Right atrium auricular region (tissue), 2 donors: ENCODE measurements around the gene LDLRAD3. TPM values are rescaled to one million over a fixed set of nuclear protein-coding genes. Genes with fewer than 3 reads are reported as not detected.

Experiments used
- DNase-seq: peaks from one replicate; pipeline ENCODE4 v3.0.0-alpha.2; 2019; ENCODE audit warnings: low spot score
- H3K27ac ChIP-seq, 2 donors: fragments of 200-600 bp; sonication (generic); 1 replicate in 1 of 2; 2 replicates in 1 of 2; pipeline ENCODE4 v1.5.1; 2016 to 2019
- H3K27me3 ChIP-seq, 2 donors: fragments of 200-600 bp; sonication (generic); one replicate each; pipeline versions ENCODE4 v1.5.1 to v1.6.0; 2017 to 2019
- H3K36me3 ChIP-seq: fragments of 200-600 bp; sonication (generic); one replicate; pipeline ENCODE4 v1.5.1; 2016
- H3K4me1 ChIP-seq, 2 donors: fragments of 200-600 bp; sonication (generic); one replicate each; pipeline versions ENCODE4 v1.5.1 to v1.6.0; 2017 to 2019
- H3K4me3 ChIP-seq, 2 donors: fragments of 200-600 bp; sonication (generic); 1 replicate in 1 of 2; 2 replicates in 1 of 2; pipeline ENCODE4 v1.5.1; 2017 to 2019; ENCODE audit warnings: mild to moderate bottlenecking in 1 of 2, moderate library complexity in 1 of 2
- H3K9me3 ChIP-seq, 2 donors: fragments of 200-600 bp; sonication (generic); one replicate each; pipeline ENCODE4 v1.5.1; 2019
- total RNA-seq, 2 donors: library from RNA; depleted of rRNA; stranded (reverse); fragments of >200 nt; gene quantifications; one replicate each; pipeline ENCODE4 v1.1.0, GENCODE V29; 2016
- TF ChIP-seq, protein P1 (sequence below), 2 donors: fragments of 200-600 bp; sonication (generic); IDR thresholded peaks; one replicate each; pipeline ENCODE4 v1.5.1; 2019; ENCODE audit warnings: antibody characterized with exemption in 2 of 2

The LDLRAD3 gene
- total RNA-seq, 2 donors from 2014 or later = 3.6 to 7.0 TPM

DNA sequence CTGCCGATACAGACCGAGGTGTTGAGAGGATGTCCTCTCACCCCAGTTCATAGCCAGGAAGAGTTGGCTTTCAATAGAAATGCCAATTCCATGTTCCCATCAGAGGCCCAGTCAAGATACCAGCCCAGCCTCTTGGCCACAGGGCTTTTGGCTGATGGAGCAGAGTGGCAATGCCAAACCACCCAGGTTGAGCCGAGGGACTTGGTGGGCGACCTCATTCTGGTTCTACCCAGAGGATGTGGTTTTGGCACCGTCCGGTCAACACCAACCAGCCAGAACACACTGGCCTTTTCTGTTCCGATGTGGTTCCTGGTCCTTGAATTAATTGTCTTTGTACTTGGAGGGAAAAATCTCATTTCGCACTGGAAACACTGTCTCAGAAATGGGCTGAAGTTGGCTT, 284.8 kb downstream of the LDLRAD3 start:
- Histone ChIP-seq H3K4me1 (peaks cover 0 to 22% of the 10 kb centered on the region in 2 donors), H3K27me3 (no peaks in the 10 kb centered on the region), H3K4me3 (no peak overlapping the region), H3K27ac (no peak overlapping the region), H3K9me3 (no peaks in the 10 kb centered on the region), H3K36me3 (no peaks in the 10 kb centered on the region)
- TF ChIP-seq, protein P1, sequence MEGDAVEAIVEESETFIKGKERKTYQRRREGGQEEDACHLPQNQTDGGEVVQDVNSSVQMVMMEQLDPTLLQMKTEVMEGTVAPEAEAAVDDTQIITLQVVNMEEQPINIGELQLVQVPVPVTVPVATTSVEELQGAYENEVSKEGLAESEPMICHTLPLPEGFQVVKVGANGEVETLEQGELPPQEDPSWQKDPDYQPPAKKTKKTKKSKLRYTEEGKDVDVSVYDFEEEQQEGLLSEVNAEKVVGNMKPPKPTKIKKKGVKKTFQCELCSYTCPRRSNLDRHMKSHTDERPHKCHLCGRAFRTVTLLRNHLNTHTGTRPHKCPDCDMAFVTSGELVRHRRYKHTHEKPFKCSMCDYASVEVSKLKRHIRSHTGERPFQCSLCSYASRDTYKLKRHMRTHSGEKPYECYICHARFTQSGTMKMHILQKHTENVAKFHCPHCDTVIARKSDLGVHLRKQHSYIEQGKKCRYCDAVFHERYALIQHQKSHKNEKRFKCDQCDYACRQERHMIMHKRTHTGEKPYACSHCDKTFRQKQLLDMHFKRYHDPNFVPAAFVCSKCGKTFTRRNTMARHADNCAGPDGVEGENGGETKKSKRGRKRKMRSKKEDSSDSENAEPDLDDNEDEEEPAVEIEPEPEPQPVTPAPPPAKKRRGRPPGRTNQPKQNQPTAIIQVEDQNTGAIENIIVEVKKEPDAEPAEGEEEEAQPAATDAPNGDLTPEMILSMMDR (IDR thresholded peaks at IDR 0.05) = no peak
- no peak for DNase-seq

DNA sequence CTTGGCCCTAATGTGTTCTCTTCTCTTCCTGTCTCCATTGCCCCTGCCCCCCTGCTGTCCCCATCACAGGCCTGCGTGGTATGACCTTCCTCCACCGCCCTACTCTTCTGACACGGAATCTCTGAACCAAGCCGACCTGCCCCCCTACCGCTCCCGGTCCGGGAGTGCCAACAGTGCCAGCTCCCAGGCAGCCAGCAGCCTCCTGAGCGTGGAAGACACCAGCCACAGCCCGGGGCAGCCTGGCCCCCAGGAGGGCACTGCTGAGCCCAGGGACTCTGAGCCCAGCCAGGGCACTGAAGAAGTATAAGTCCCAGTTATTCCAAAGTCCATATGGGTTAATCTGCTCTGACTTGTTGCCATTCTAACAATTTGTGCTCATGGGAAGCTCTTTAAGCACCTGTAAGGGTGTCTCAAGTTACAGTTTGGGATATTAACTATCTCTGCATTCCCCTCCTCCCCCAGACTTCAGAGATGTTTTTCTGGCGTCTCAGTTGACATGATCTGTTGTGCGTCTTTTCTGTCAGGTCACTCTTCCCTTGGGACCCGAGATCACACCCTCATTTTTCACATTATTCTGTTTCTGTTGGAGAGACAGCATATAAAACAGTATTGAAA, 285.3 kb downstream of the LDLRAD3 start:
- no peak for DNase-seq
- TF ChIP-seq, protein P1 (IDR thresholded peaks at IDR 0.05) = no peak
- Histone ChIP-seq H3K36me3 (no peaks in the 10 kb centered on the region), H3K4me1 (peaks cover 0 to 22% of the 10 kb centered on the region in 2 donors), H3K9me3 (no peaks in the 10 kb centered on the region), H3K4me3 (no peak overlapping the region), H3K27ac (no peak overlapping the region), H3K27me3 (no peaks in the 10 kb centered on the region)

DNA sequence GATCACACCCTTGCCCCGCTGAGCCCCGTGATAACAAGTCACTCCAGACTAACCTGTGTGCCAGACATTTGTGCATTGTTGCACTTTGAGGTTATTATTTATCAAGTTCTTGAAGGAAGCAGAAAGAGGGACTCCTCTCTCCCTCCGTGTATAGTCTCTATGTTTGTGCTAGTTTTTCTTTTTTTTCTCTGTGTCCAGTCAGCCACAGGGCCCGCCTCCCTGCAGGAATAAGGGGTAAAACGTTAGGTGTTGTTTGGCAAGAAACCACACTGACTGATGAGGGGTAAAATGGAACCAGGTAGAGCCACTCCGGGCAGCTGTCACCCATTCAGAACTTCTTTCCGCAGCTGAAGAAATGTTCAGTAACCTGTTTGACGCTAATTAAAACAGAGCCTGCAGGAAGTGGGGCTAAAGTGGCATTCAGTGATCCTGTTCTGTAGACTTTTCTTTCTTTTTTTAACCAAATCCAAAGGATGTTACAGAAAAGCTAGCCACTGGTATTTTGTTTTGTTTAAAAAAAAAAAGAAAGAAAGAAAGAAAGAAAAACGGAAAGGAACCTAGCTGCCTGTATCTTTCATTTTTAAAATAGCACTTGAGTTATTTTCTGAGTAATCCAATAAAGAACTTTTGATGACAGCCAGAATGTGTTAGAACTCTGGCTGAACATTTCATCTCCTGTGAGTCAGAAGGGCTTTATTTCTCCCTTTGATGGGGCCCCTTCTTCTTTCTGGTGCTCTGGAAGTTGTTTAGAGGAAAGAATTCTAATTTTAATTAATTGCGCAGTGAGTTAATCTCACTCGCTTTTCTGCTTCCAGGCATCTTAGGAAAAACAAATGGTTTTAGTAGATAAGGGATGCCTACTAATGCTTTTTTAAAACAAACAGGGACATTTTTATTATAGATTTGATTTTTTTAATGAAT, 287.2 kb downstream of the LDLRAD3 start:
- H3K36me3 ChIP-seq = no peaks in the 10 kb centered on the region
- TF ChIP-seq, protein P1 (IDR thresholded peaks at IDR 0.05) = no peak
- DNase-seq = no peak
- H3K4me1 ChIP-seq = peaks cover 0 to 22% of the 10 kb centered on the region in 2 donors
- no peaks in the 10 kb centered on the region for H3K27me3 ChIP-seq
- no peak overlapping the region for H3K27ac ChIP-seq
- no peaks in the 10 kb centered on the region for H3K9me3 ChIP-seq
- H3K4me3 ChIP-seq = no peak overlapping the region

DNA sequence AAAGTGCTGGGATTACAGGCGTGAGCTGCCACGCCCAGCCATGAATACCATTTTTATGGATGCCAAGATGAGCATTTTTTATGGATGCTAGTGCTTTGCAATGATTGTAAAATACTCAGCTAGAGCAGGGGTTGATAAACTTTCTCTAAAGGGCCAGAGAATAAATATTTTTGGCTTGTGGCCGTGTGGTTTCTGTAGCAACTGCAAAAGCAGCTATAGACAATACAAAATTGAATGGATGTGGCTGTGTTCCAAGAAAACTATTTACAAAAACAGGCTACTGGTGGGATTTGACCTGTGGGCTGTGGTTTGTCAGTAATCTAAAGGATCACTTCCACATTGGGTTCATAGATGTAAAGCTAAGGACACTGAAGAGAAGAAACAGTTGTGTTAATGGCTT, 289.3 kb downstream of the LDLRAD3 start:
- Histone ChIP-seq H3K27me3 (no peaks in the 10 kb centered on the region), H3K36me3 (no peaks in the 10 kb centered on the region), H3K9me3 (no peaks in the 10 kb centered on the region), H3K27ac (no peak overlapping the region), H3K4me1 (peaks cover 0 to 22% of the 10 kb centered on the region in 2 donors), H3K4me3 (no peak overlapping the region)
- TF ChIP-seq, protein P1 (IDR thresholded peaks at IDR 0.05) = no peak
- DNase-seq = no peak

DNA sequence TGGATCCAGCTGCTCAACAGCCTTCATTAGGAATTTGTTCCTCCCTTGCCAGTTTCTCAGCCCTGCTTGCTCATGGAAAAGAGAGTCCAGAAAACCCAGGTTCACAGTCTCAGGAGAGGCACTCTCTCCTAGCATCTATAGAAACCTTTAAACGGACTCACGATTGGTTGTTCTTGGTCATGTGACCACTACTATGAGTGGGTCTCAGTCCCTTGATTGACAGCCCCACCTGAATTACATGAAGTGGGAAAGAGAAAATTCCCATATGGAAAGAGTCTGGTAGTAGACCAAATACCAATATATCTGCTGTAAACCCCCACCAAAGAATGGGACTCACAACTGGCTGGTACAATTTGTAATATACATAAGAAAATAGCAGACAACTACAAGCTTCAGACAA, 291.0 kb downstream of the LDLRAD3 start:
- DNase-seq = no peak
- Histone ChIP-seq H3K36me3 (no peaks in the 10 kb centered on the region), H3K4me3 (no peak overlapping the region), H3K9me3 (no peaks in the 10 kb centered on the region), H3K27me3 (no peaks in the 10 kb centered on the region), H3K4me1 (peaks cover 0 to 19% of the 10 kb centered on the region in 2 donors), H3K27ac (no peak overlapping the region)
- TF ChIP-seq, protein P1 (IDR thresholded peaks at IDR 0.05) = no peak
